ENCODE results near the gene MRPL36.
A peak's percentile ranks its signal among the peaks of the same experiment; 100 is the strongest.

The MRPL36 gene

GRCh38 chr5:1830571-1831228, 31.1 kb upstream of the MRPL36 start:
- WGBS (ENCODE audit: extremely low coverage, insufficient coverage, insufficient read length), result no CpG with 5 or more reads among the region's 17 CpGs
- Histone ChIP-seq H4K8ac (ENCODE audit: low read depth, low read length) (no peak overlapping the region), H3K79me1 (ENCODE audit: low read length) (peaks cover 3% of the 10 kb centered on the region), H3K79me2 (ENCODE audit: control insufficient read depth, insufficient read depth, low read length, poor library complexity) (no peaks in the 10 kb centered on the region), H4K12ac (ENCODE audit: low read depth, low read length) (no peak overlapping the region), H3K36me3 (ENCODE audit: control insufficient read depth in 1 of 2, insufficient read depth in 2 of 2, low read length in 2 of 2) (peaks cover 5 to 6% of the 10 kb centered on the region in 2 experiments), H2AK5ac (ENCODE audit: low read length) (no peak overlapping the region), H2BK5ac (ENCODE audit: low read depth, low read length, poor library complexity) (no peak overlapping the region), H2AFZ (ENCODE audit: insufficient read depth, low read length, poor library complexity) (no peak overlapping the region), H3K27me3 (ENCODE audit: insufficient read depth, low read length) (no peaks in the 10 kb centered on the region), H3K18ac (ENCODE audit: low read length) (no peak overlapping the region), H3K4me3 (ENCODE audit: low read depth, low read length) (no peak overlapping the region), H4K91ac (ENCODE audit: low read depth, low read length) (peak overlapping the region; percentile 35), H2BK120ac (ENCODE audit: insufficient read depth, low read length, poor library complexity) (no peak overlapping the region), H3K4me1 (ENCODE audit: control insufficient read depth in 1 of 2, insufficient read depth in 2 of 2, low read length in 2 of 2) (peaks cover 28 to 29% of the 10 kb centered on the region in 2 experiments), H3K23ac (ENCODE audit: low read length) (no peak overlapping the region), H3K9me3 (ENCODE audit: insufficient read depth, low read depth, low read length) (no peaks in the 10 kb centered on the region), H3K9ac (ENCODE audit: low read length) (no peak overlapping the region), H3K4me2 (ENCODE audit: low read length) (no peak overlapping the region), H3K4ac (ENCODE audit: low read depth, low read length) (no peak overlapping the region), H3K27ac (ENCODE audit: low read depth, low read length) (no peak overlapping the region), H3K14ac (ENCODE audit: low read length) (no peak overlapping the region), H2BK12ac (ENCODE audit: low read length) (no peak overlapping the region)
- DNase-seq, result no peak

GRCh38 chr5:1827886-1828397, 28.3 kb upstream of the MRPL36 start:
- H3K79me2 ChIP-seq (ENCODE audit: control insufficient read depth, insufficient read depth, low read length, poor library complexity), result no peaks in the 10 kb centered on the region
- no peak overlapping the region for H2BK120ac ChIP-seq (ENCODE audit: insufficient read depth, low read length, poor library complexity)
- no peak overlapping the region for H4K12ac ChIP-seq (ENCODE audit: low read depth, low read length)
- no peak overlapping the region for H2BK5ac ChIP-seq (ENCODE audit: low read depth, low read length, poor library complexity)
- H3K9me3 ChIP-seq (ENCODE audit: insufficient read depth, low read depth, low read length), result no peaks in the 10 kb centered on the region
- H3K14ac ChIP-seq (ENCODE audit: low read length), result no peak overlapping the region
- WGBS (ENCODE audit: extremely low coverage, insufficient coverage, insufficient read length), result no CpG with 5 or more reads among the region's 39 CpGs
- H3K27ac ChIP-seq (ENCODE audit: low read depth, low read length), result no peak overlapping the region
- H3K4me3 ChIP-seq (ENCODE audit: low read depth, low read length), result no peak overlapping the region
- peaks cover 28 to 29% of the 10 kb centered on the region in 2 experiments for H3K4me1 ChIP-seq (ENCODE audit: control insufficient read depth in 1 of 2, insufficient read depth in 2 of 2, low read length in 2 of 2)
- peaks cover 3% of the 10 kb centered on the region for H3K79me1 ChIP-seq (ENCODE audit: low read length)
- no peak overlapping the region for H3K4ac ChIP-seq (ENCODE audit: low read depth, low read length)
- peak overlapping the region; percentile 43 for H3K4me2 ChIP-seq (ENCODE audit: low read length)
- peaks cover 16 to 23% of the 10 kb centered on the region in 2 experiments for H3K36me3 ChIP-seq (ENCODE audit: control insufficient read depth in 1 of 2, insufficient read depth in 2 of 2, low read length in 2 of 2)
- H3K18ac ChIP-seq (ENCODE audit: low read length), result no peak overlapping the region
- no peak overlapping the region for H3K23ac ChIP-seq (ENCODE audit: low read length)
- H4K8ac ChIP-seq (ENCODE audit: low read depth, low read length), result no peak overlapping the region
- H2BK12ac ChIP-seq (ENCODE audit: low read length), result no peak overlapping the region
- DNase-seq, result peak; percentile 11 to 43
- H2AK5ac ChIP-seq (ENCODE audit: low read length), result no peak overlapping the region
- no peak overlapping the region for H4K91ac ChIP-seq (ENCODE audit: low read depth, low read length)
- no peaks in the 10 kb centered on the region for H3K27me3 ChIP-seq (ENCODE audit: insufficient read depth, low read length)
- H3K9ac ChIP-seq (ENCODE audit: low read length), result no peak overlapping the region
- H2AFZ ChIP-seq (ENCODE audit: insufficient read depth, low read length, poor library complexity), result no peak overlapping the region

- H4K12ac ChIP-seq (ENCODE audit: low read depth, low read length), result no peak overlapping the region
- no peak overlapping the region for H2AFZ ChIP-seq (ENCODE audit: insufficient read depth, low read length, poor library complexity)
- no peak for DNase-seq
- H3K27ac ChIP-seq (ENCODE audit: low read depth, low read length), result no peak overlapping the region
- H3K14ac ChIP-seq (ENCODE audit: low read length), result no peak overlapping the region
- no peak overlapping the region for H2BK120ac ChIP-seq (ENCODE audit: insufficient read depth, low read length, poor library complexity)
- no peak overlapping the region for H2BK5ac ChIP-seq (ENCODE audit: low read depth, low read length, poor library complexity)
- no peak overlapping the region for H3K4me3 ChIP-seq (ENCODE audit: low read depth, low read length)
- peak overlapping the region; percentile 38 for H3K4me2 ChIP-seq (ENCODE audit: low read length)
- H3K9me3 ChIP-seq (ENCODE audit: insufficient read depth, low read depth, low read length), result no peaks in the 10 kb centered on the region
- peaks cover 3% of the 10 kb centered on the region for H3K79me1 ChIP-seq (ENCODE audit: low read length)
- H2AK5ac ChIP-seq (ENCODE audit: low read length), result no peak overlapping the region
- no peak overlapping the region for H3K9ac ChIP-seq (ENCODE audit: low read length)
- no CpG with 5 or more reads among the region's 26 CpGs for WGBS (ENCODE audit: extremely low coverage, insufficient coverage, insufficient read length)
- no peaks in the 10 kb centered on the region for H3K27me3 ChIP-seq (ENCODE audit: insufficient read depth, low read length)
- no peak overlapping the region for H3K4ac ChIP-seq (ENCODE audit: low read depth, low read length)
- no peaks in the 10 kb centered on the region for H3K79me2 ChIP-seq (ENCODE audit: control insufficient read depth, insufficient read depth, low read length, poor library complexity)
- no peak overlapping the region for H3K18ac ChIP-seq (ENCODE audit: low read length)
- no peak overlapping the region for H4K91ac ChIP-seq (ENCODE audit: low read depth, low read length)
- H3K36me3 ChIP-seq (ENCODE audit: control insufficient read depth in 1 of 2, insufficient read depth in 2 of 2, low read length in 2 of 2), result peaks cover 16 to 26% of the 10 kb centered on the region in 2 experiments
- no peak overlapping the region for H2BK12ac ChIP-seq (ENCODE audit: low read length)
- H3K4me1 ChIP-seq (ENCODE audit: control insufficient read depth in 1 of 2, insufficient read depth in 2 of 2, low read length in 2 of 2), result peaks cover 24 to 27% of the 10 kb centered on the region in 2 experiments
- H4K8ac ChIP-seq (ENCODE audit: low read depth, low read length), result no peak overlapping the region
- no peak overlapping the region for H3K23ac ChIP-seq (ENCODE audit: low read length)
Measured at GRCh38 chr5:1827025-1827885, 27.6 kb upstream of the MRPL36 start.

- Histone ChIP-seq H2BK120ac (ENCODE audit: insufficient read depth, low read length, poor library complexity) (no peak overlapping the region), H4K12ac (ENCODE audit: low read depth, low read length) (no peak overlapping the region), H4K8ac (ENCODE audit: low read depth, low read length) (no peak overlapping the region), H3K79me1 (ENCODE audit: low read length) (peaks cover 3% of the 10 kb centered on the region), H3K23ac (ENCODE audit: low read length) (no peak overlapping the region), H3K36me3 (ENCODE audit: control insufficient read depth in 1 of 2, insufficient read depth in 2 of 2, low read length in 2 of 2) (peaks cover 17 to 29% of the 10 kb centered on the region in 2 experiments), H3K14ac (ENCODE audit: low read length) (no peak overlapping the region), H3K9ac (ENCODE audit: low read length) (no peak overlapping the region), H4K91ac (ENCODE audit: low read depth, low read length) (no peak overlapping the region), H2AFZ (ENCODE audit: insufficient read depth, low read length, poor library complexity) (no peak overlapping the region), H3K18ac (ENCODE audit: low read length) (no peak overlapping the region), H3K27me3 (ENCODE audit: insufficient read depth, low read length) (no peaks in the 10 kb centered on the region), H2BK12ac (ENCODE audit: low read length) (no peak overlapping the region), H3K4me3 (ENCODE audit: low read depth, low read length) (no peak overlapping the region), H2AK5ac (ENCODE audit: low read length) (no peak overlapping the region), H3K4ac (ENCODE audit: low read depth, low read length) (no peak overlapping the region), H3K27ac (ENCODE audit: low read depth, low read length) (no peak overlapping the region), H3K4me1 (ENCODE audit: control insufficient read depth in 1 of 2, insufficient read depth in 2 of 2, low read length in 2 of 2) (peaks cover 18 to 20% of the 10 kb centered on the region in 2 experiments), H3K79me2 (ENCODE audit: control insufficient read depth, insufficient read depth, low read length, poor library complexity) (no peaks in the 10 kb centered on the region), H2BK5ac (ENCODE audit: low read depth, low read length, poor library complexity) (no peak overlapping the region), H3K9me3 (ENCODE audit: insufficient read depth, low read depth, low read length) (no peaks in the 10 kb centered on the region), H3K4me2 (ENCODE audit: low read length) (no peak overlapping the region)
- no peak for DNase-seq
- WGBS (ENCODE audit: extremely low coverage, insufficient coverage, insufficient read length), result no CpG with 5 or more reads among the region's 26 CpGs
Measured at GRCh38 chr5:1826235-1826980, 26.8 kb upstream of the MRPL36 start.

Data from trophoblast cell (in vitro differentiated cells and primary cell).